SK-N-SH (cell line): ENCODE data around the gene IFNA21.

ENCODE experiments used
- EP300 ChIP-seq, 2 experiments: IDR thresholded peaks; 2 replicates each; pipeline versions ENCODE4 v1.4.0 to v1.6.1; 2012; ENCODE audit warnings: borderline replicate concordance in 1 of 2, low read depth in 1 of 2, low read length in 1 of 2
- EZH2phosphoT487 ChIP-seq: fragments of 200-600 bp; sonication (generic); IDR thresholded peaks from 2 replicates; pipeline ENCODE4 v1.6.1; 2017; ENCODE audit warnings: low read depth, mixed run types, mild to moderate bottlenecking, antibody characterized with exemption, moderate library complexity, borderline replicate concordance
- FOXJ3 ChIP-seq: sonication (generic); formaldehyde crosslinking; IDR thresholded peaks from 2 replicates; pipeline ENCODE4 v1.5.1; 2020; ENCODE audit warnings: mild to moderate bottlenecking, missing genetic modification reagents
- JUND ChIP-seq: IDR thresholded peaks from 2 replicates; pipeline ENCODE4 v1.4.0; 2012
- MAX ChIP-seq: IDR thresholded peaks from 2 replicates; pipeline ENCODE4 v1.4.0; 2012; ENCODE audit warnings: low read depth
- RCOR1 ChIP-seq: fragments of 150-350 bp; IDR thresholded peaks from 2 replicates; pipeline ENCODE4 v1.6.1; 2017; ENCODE audit warnings: antibody characterized with exemption, low read length
- USF2 ChIP-seq: fragments of 150-350 bp; IDR thresholded peaks from 2 replicates; pipeline ENCODE4 v1.6.1; 2017; ENCODE audit warnings: antibody characterized with exemption, low read length, low read depth, borderline replicate concordance
- YY1 ChIP-seq: IDR thresholded peaks from 2 replicates; pipeline ENCODE4 v1.4.0; 2012; ENCODE audit warnings: low read depth, mild to moderate bottlenecking
- TF ChIP-seq, protein P1 (sequence below): fragments of 200-600 bp; sonication (generic); IDR thresholded peaks from 2 replicates; pipeline ENCODE4 v1.6.1; 2017; ENCODE audit warnings: antibody characterized with exemption, mild to moderate bottlenecking, moderate library complexity

GRCh38 chr9:21165516-21165915, 944 bp downstream of the IFNA21 start:
- TF ChIP-seq, protein P1, sequence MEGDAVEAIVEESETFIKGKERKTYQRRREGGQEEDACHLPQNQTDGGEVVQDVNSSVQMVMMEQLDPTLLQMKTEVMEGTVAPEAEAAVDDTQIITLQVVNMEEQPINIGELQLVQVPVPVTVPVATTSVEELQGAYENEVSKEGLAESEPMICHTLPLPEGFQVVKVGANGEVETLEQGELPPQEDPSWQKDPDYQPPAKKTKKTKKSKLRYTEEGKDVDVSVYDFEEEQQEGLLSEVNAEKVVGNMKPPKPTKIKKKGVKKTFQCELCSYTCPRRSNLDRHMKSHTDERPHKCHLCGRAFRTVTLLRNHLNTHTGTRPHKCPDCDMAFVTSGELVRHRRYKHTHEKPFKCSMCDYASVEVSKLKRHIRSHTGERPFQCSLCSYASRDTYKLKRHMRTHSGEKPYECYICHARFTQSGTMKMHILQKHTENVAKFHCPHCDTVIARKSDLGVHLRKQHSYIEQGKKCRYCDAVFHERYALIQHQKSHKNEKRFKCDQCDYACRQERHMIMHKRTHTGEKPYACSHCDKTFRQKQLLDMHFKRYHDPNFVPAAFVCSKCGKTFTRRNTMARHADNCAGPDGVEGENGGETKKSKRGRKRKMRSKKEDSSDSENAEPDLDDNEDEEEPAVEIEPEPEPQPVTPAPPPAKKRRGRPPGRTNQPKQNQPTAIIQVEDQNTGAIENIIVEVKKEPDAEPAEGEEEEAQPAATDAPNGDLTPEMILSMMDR: no peak
- no peak for TF ChIP-seq JUND
- TF ChIP-seq YY1: no peak
- TF ChIP-seq FOXJ3 (CRISPR knock-in tag): no peak
- TF ChIP-seq MAX: no peak
- TF ChIP-seq EP300 (IDR thresholded peaks at IDR 0.05; ENCODE audit: borderline replicate concordance in 1 of 2, low read depth in 1 of 2, low read length in 1 of 2): no peak
- no peak for TF ChIP-seq EZH2phosphoT487
- TF ChIP-seq RCOR1: no peak
- no peak for TF ChIP-seq USF2
